Spleen (tissue), 11 donors: ENCODE data around the gene RIMS1. TPM values are rescaled to one million over a fixed set of nuclear protein-coding genes. Genes with fewer than 3 reads are reported as not detected.

ENCODE experiments used
- DNase-seq: peaks from one replicate; pipeline ENCODE4 v3.0.0-alpha.2; 2020
- H3K27ac ChIP-seq, 8 donors: fragments of 200-600 bp; sonication (generic) in 7 of 8; 1 replicate in 4 of 8; 2 replicates in 4 of 8; pipeline versions ENCODE4 v1.5.0 to v1.8.0; 2016 to 2021; ENCODE audit warnings: inconsistent platforms in 4 of 8, mild to moderate bottlenecking in 4 of 8, moderate library complexity in 1 of 8
- H3K27me3 ChIP-seq, 7 donors: fragments of 200-600 bp; sonication (generic) in 6 of 7; replicated peaks in 1 of 7; 1 replicate in 4 of 7; 2 replicates in 3 of 7; pipeline versions ENCODE4 v1.5.0 to v1.8.0; 2016 to 2021; ENCODE audit warnings: inconsistent platforms in 3 of 7, mild to moderate bottlenecking in 1 of 7
- H3K36me3 ChIP-seq, 6 donors: fragments of 200-600 bp; sonication (generic) in 5 of 6; 1 replicate in 4 of 6; 2 replicates in 2 of 6; pipeline versions ENCODE4 v1.5.0 to v1.8.0; 2016 to 2021; ENCODE audit warnings: inconsistent platforms in 2 of 6
- H3K4me1 ChIP-seq, 6 donors: fragments of 200-600 bp; sonication (generic) in 5 of 6; 1 replicate in 3 of 6; 2 replicates in 3 of 6; pipeline versions ENCODE4 v1.5.0 to v1.8.0; 2016 to 2021; ENCODE audit warnings: inconsistent platforms in 3 of 6
- H3K4me3 ChIP-seq, 8 donors: fragments of 200-600 bp; sonication (generic) in 7 of 8; 1 replicate in 4 of 8; 2 replicates in 4 of 8; pipeline versions ENCODE4 v1.5.0 to v1.8.0; 2016 to 2021; ENCODE audit warnings: inconsistent platforms in 4 of 8, mild to moderate bottlenecking in 4 of 8, moderate library complexity in 2 of 8
- H3K9me3 ChIP-seq, 8 donors: fragments of 200-600 bp; sonication (generic) in 7 of 8; 1 replicate in 4 of 8; 2 replicates in 4 of 8; pipeline versions ENCODE4 v1.5.0 to v1.8.0; 2016 to 2021; ENCODE audit warnings: inconsistent platforms in 4 of 8
- CTCF ChIP-seq, 11 experiments: fragments of 200-600 bp in 7 of 11; fragments of 450-650 bp in 4 of 11; sonication (generic) in 4 of 11; IDR thresholded peaks in 8 of 11; conservative IDR thresholded peaks in 3 of 11; 1 replicate in 7 of 11; 2 replicates in 4 of 11; pipeline versions ENCODE4 v1.4.0 to v1.8.0; 2016 to 2021; ENCODE audit warnings: antibody characterized with exemption in 11 of 11, inconsistent platforms in 4 of 11, mild to moderate bottlenecking in 1 of 11
- POLR2A ChIP-seq, 3 donors: fragments of 450-650 bp; IDR thresholded peaks; one replicate each; pipeline ENCODE4 v1.5.1; 2017; ENCODE audit warnings: antibody characterized with exemption in 3 of 3, mild to moderate bottlenecking in 1 of 3
- POLR2AphosphoS5 ChIP-seq, 3 donors: sonication (generic); formaldehyde crosslinking; IDR thresholded peaks; one replicate each; pipeline ENCODE4 v1.5.1; 2017; ENCODE audit warnings: antibody characterized with exemption in 3 of 3
- WGBS, 5 donors: extraction: QIAGEN DNeasy Blood & Tissue Kit in 3 of 5; methylation state at CpG; one replicate each; pipeline versions ENCODE4 v1.1.5 to v1.1.7; 2013 to 2018; 5-methylcytosine and 5-hydroxymethylcytosine counted together
- intact Hi-C: fragments of 100-400 bp; cut with DNase I; formaldehyde crosslinking; loops from one replicate; pipeline ENCODE4 v1.15.0; 2023; ENCODE audit warnings: low total_unique reads
- polyA plus RNA-seq, 3 donors: library from polyadenylated mRNA; stranded (reverse); fragments of 200-250 nt; gene quantifications; one replicate each; pipeline ENCODE4 v1.2.1, GENCODE V29; 2013
- total RNA-seq, 7 donors: library from RNA; depleted of rRNA in 3 of 7; stranded (reverse); fragments of >200 nt in 3 of 7; fragmentation: NEBNext Ultra II Directional in 4 of 7; extraction: Animal tissue kit (Norgen Biotek cat#: 25700) in 4 of 7; gene quantifications; one replicate each; pipeline versions ENCODE4 v1.1.0 to v1.2.1, GENCODE V29; 2016 to 2021
- donor health status: healthy with polysubstance abuse.
- donor health status: DM: no; HTN: no; CAD: no; lungs with moderate emphysema.
- donor health status: DM: no; HTN: no; CAD: no.
- donor health status: Bipolar disorder and iron deficiency.
- donor health status: healthy.
- donor health status: DM: no; HTN: no; CAD: no.
- donor health status: DM: yes; HTN: yes; CAD: no.

RIMS1 gene
- total and polyA plus RNA-seq, 10 donors, result not detected

GRCh38 chr6:72132427-72132826, 246.1 kb downstream of the RIMS1 start:
- no peaks in the 10 kb centered on the region for H3K27me3 ChIP-seq
- no peak overlapping the region for H3K4me3 ChIP-seq
- WGBS, 5 donors, result 63 to 85% (median 68%) methylated on average over 1 of the region's 1 CpG
- no peak overlapping the region for H3K27ac ChIP-seq
- H3K9me3 ChIP-seq, result no peaks in the 10 kb centered on the region
- no peaks in the 10 kb centered on the region for H3K36me3 ChIP-seq
- DNase-seq, result no peak
- intact Hi-C loops, result no loop called here
- no peaks in the 10 kb centered on the region for H3K4me1 ChIP-seq
- TF ChIP-seq POLR2AphosphoS5 (IDR thresholded peaks at IDR 0.05), result no peak

GRCh38 chr6:72132851-72133250, 246.5 kb downstream of the RIMS1 start:
- intact Hi-C loops, result no loop called here
- Histone ChIP-seq H3K27me3 (no peaks in the 10 kb centered on the region), H3K27ac (no peak overlapping the region), H3K9me3 (no peaks in the 10 kb centered on the region), H3K36me3 (no peaks in the 10 kb centered on the region), H3K4me3 (no peak overlapping the region), H3K4me1 (no peaks in the 10 kb centered on the region)
- TF ChIP-seq POLR2AphosphoS5 (IDR thresholded peaks at IDR 0.05) (no peak), CTCF (IDR thresholded peaks at IDR 0.05 in 8 of 11, conservative IDR thresholded peaks at IDR 0.05 in 3 of 11) (no peak), POLR2A (IDR thresholded peaks at IDR 0.05) (no peak)
- no peak for DNase-seq

GRCh38 chr6:72133324-72133723, 247.0 kb downstream of the RIMS1 start:
- H3K4me3 ChIP-seq, result no peak overlapping the region
- H3K9me3 ChIP-seq, result no peaks in the 10 kb centered on the region
- no peaks in the 10 kb centered on the region for H3K27me3 ChIP-seq
- no peak for TF ChIP-seq POLR2A (IDR thresholded peaks at IDR 0.05)
- no peak for TF ChIP-seq CTCF (IDR thresholded peaks at IDR 0.05 in 8 of 11, conservative IDR thresholded peaks at IDR 0.05 in 3 of 11)
- no peak for TF ChIP-seq POLR2AphosphoS5 (IDR thresholded peaks at IDR 0.05)
- H3K27ac ChIP-seq, result no peak overlapping the region
- intact Hi-C loops, result no loop called here
- DNase-seq, result no peak
- H3K4me1 ChIP-seq, result no peaks in the 10 kb centered on the region
- WGBS, 5 donors, result 78 to 95% (median 85%) methylated on average over 1 of the region's 1 CpG
- no peaks in the 10 kb centered on the region for H3K36me3 ChIP-seq

DNA sequence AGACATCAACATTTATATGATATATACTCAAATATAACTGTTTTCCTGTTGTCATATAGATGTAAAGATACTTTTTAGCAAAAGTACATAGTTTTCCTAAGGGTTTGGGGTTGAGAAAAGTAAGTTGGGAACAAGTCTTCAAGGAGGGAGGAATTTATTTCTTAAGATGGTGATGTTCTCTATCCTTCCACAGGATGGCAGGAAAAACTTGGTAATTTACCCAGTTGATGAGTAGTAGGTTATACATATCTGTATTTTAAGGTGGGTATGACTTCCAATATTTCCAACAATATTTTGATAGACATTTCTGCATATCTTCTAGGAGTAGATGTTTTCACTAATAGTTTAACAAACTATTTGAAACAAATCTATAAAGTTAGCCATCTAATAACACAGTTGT, 254.4 kb downstream of the RIMS1 start:
- Histone ChIP-seq H3K9me3 (peaks cover 0 to 9% (median 0%) of the 10 kb centered on the region in 8 donors), H3K4me1 (no peaks in the 10 kb centered on the region), H3K36me3 (no peaks in the 10 kb centered on the region), H3K27me3 (no peaks in the 10 kb centered on the region), H3K27ac (no peak overlapping the region), H3K4me3 (no peak overlapping the region)
- no peak for TF ChIP-seq CTCF (IDR thresholded peaks at IDR 0.05 in 8 of 11, conservative IDR thresholded peaks at IDR 0.05 in 3 of 11)
- TF ChIP-seq POLR2A (IDR thresholded peaks at IDR 0.05), result no peak
- TF ChIP-seq POLR2AphosphoS5 (IDR thresholded peaks at IDR 0.05), result no peak
- no peak for DNase-seq
- intact Hi-C loops, result no loop called here

DNA sequence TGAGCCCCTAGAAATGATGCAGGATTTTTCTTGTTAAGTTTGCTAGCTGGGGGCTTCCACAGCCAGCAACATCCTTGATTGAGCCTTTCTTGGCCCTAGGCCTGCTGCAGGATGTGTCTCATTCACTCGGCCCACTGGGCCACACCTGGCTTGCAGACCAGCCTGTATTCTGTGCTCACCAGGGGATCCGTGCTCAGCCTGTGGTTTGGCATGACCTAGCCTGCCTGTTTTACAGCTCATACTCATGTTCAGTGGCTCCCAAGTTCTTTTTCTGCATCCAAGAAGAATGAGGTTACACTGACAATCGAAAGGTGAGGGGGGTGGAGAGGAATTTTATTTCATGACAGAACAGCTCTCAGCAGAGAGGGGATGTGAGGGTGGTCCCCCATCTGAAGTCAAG, 263.4 kb downstream of the RIMS1 start:
- 63 to 85% (median 71%) methylated on average over 3 of the region's 3 CpGs for WGBS, 5 donors
- no peak for DNase-seq
- H3K9me3 ChIP-seq, result peaks cover 0 to 51% (median 37%) of the 10 kb centered on the region in 8 donors
- no peak overlapping the region for H3K4me3 ChIP-seq
- H3K27me3 ChIP-seq, result no peaks in the 10 kb centered on the region
- no peak for TF ChIP-seq POLR2A (IDR thresholded peaks at IDR 0.05)
- no peak for TF ChIP-seq POLR2AphosphoS5 (IDR thresholded peaks at IDR 0.05)
- no peak for TF ChIP-seq CTCF (IDR thresholded peaks at IDR 0.05 in 8 of 11, conservative IDR thresholded peaks at IDR 0.05 in 3 of 11)
- H3K36me3 ChIP-seq, result no peaks in the 10 kb centered on the region
- intact Hi-C loops, result no loop called here
- H3K4me1 ChIP-seq, result no peaks in the 10 kb centered on the region
- no peak overlapping the region for H3K27ac ChIP-seq
